H1 (cell line): ENCODE results near the gene TBC1D17. TPM values are rescaled to one million over a fixed set of nuclear protein-coding genes. Genes with fewer than 3 reads are reported as not detected.

Experiments
- CTCF ChIA-PET: fragments of 300-600 bp; sonication (Branson Sonifier 250); formaldehyde crosslinking; loops from one replicate; lab custom pipeline; 2021; ENCODE audit not compliant: partially characterized antibody; lab: Charles Lee
- POLR2A ChIA-PET: fragments of 300-600 bp; sonication (Branson Sonifier 250); formaldehyde crosslinking; loops from one replicate; lab custom pipeline; 2021; ENCODE audit warnings: inconsistent platforms; ENCODE audit not compliant: partially characterized antibody; lab: Charles Lee
- DNase-seq, 2 experiments: peaks; one replicate each; pipeline versions ENCODE4 v3.0.0 to v3.0.0-alpha.2; 2010 to 2022; ENCODE audit warnings: low spot score in 2 of 2, low read depth in 1 of 2, mixed read lengths in 1 of 2
- FAIRE-seq: peaks from 2 replicates; lab custom pipeline; 2011; peaks lifted over from hg19 to GRCh38; lab: Jason Lieb, UNC
- H2AFZ ChIP-seq: 2 replicates; pipeline ENCODE4 v1.8.1; 2012; ENCODE audit warnings: low read length, inconsistent platforms
- H2AK5ac ChIP-seq: 2 replicates; pipeline ENCODE4 v1.6.1; 2013; ENCODE audit warnings: low read depth, low read length
- H2BK120ac ChIP-seq: replicated peaks from 2 replicates; pipeline ENCODE3; 2013; ENCODE audit warnings: low read depth, low read length, inconsistent platforms
- H2BK12ac ChIP-seq: 2 replicates; pipeline ENCODE4 v1.6.1; 2013; ENCODE audit warnings: low read depth, low read length
- H2BK15ac ChIP-seq: 2 replicates; pipeline ENCODE4 v1.6.1; 2013; ENCODE audit warnings: low read length
- H2BK20ac ChIP-seq: 2 replicates; pipeline ENCODE4 v1.6.1; 2013; ENCODE audit warnings: low read length
- H2BK5ac ChIP-seq: 2 replicates; pipeline ENCODE4 v1.6.1; 2013; ENCODE audit warnings: low read depth, low read length
- H3K14ac ChIP-seq: 2 replicates; pipeline ENCODE4 v1.6.1; 2013; ENCODE audit warnings: inconsistent platforms; ENCODE audit not compliant: insufficient read length
- H3K18ac ChIP-seq: 2 replicates; pipeline ENCODE4 v1.6.1; 2013; ENCODE audit warnings: low read length; ENCODE audit errors: extremely low read depth
- H3K23ac ChIP-seq: 2 replicates; pipeline ENCODE4 v1.6.1; 2013; ENCODE audit warnings: inconsistent platforms; ENCODE audit not compliant: insufficient read length
- H3K23me2 ChIP-seq: 2 replicates; pipeline ENCODE4 v1.6.1; 2013; ENCODE audit warnings: low read depth, low read length
- H3K27ac ChIP-seq: 2 replicates; pipeline ENCODE4 v1.6.1; 2011; ENCODE audit warnings: low read depth, low read length, inconsistent platforms
- H3K27me3 ChIP-seq, 4 experiments: replicated peaks in 1 of 4; 1 replicate in 1 of 4; 2 replicates in 3 of 4; pipeline versions ENCODE4 v1.6.1 to v1.8.1; 2011 to 2013; ENCODE audit warnings: low read length in 3 of 4, mild to moderate bottlenecking in 3 of 4, inconsistent platforms in 2 of 4, mixed read lengths in 2 of 4, moderate library complexity in 1 of 4; ENCODE audit not compliant: control insufficient read depth in 3 of 4, insufficient read depth in 3 of 4; ENCODE audit errors: extremely low read depth in 1 of 4
- H3K36me3 ChIP-seq, 4 experiments: 2 replicates each; pipeline versions ENCODE4 v1.6.1 to v1.8.1; 2011 to 2013; ENCODE audit warnings: mild to moderate bottlenecking in 4 of 4, low read length in 3 of 4, moderate library complexity in 2 of 4, control low read depth in 1 of 4, inconsistent platforms in 1 of 4; ENCODE audit not compliant: insufficient read depth in 4 of 4, control insufficient read depth in 2 of 4
- H3K4ac ChIP-seq: replicated peaks from 2 replicates; pipeline ENCODE3; 2013; ENCODE audit warnings: low read length, low read depth, mixed read lengths, inconsistent platforms; ENCODE audit not compliant: insufficient read length
- H3K4me1 ChIP-seq, 4 experiments: replicated peaks in 1 of 4; 1 replicate in 1 of 4; 2 replicates in 3 of 4; pipeline versions ENCODE4 v1.6.1 to v1.8.1; 2011 to 2013; ENCODE audit warnings: low read length in 3 of 4, inconsistent platforms in 2 of 4, mixed read lengths in 1 of 4; ENCODE audit not compliant: insufficient read depth in 4 of 4, control insufficient read depth in 3 of 4
- H3K4me2 ChIP-seq, 2 experiments: 2 replicates each; pipeline versions ENCODE4 v1.6.1 to v1.8.1; 2011 to 2013; ENCODE audit warnings: low read depth in 2 of 2, low read length in 2 of 2, control low read depth in 1 of 2, inconsistent platforms in 1 of 2, mild to moderate bottlenecking in 1 of 2; ENCODE audit not compliant: insufficient read depth in 1 of 2
- H3K4me3 ChIP-seq, 4 experiments: fragments of 200-600, 300-600 bp in 1 of 4; sonication (generic), shearing (Covaris generic), sonication (Bioruptor Twin) in 1 of 4; 2 replicates each; pipeline versions ENCODE4 v1.5.1 to v1.8.1; 2011 to 2016; ENCODE audit warnings: low read length in 4 of 4, low read depth in 3 of 4, control low read depth in 2 of 4, inconsistent platforms in 2 of 4, mild to moderate bottlenecking in 2 of 4, mixed read lengths in 1 of 4, moderate library complexity in 1 of 4; ENCODE audit not compliant: insufficient read depth in 2 of 4; ENCODE audit errors: extremely low read depth in 1 of 4
- H3K56ac ChIP-seq: replicated peaks from 2 replicates; pipeline ENCODE3; 2013; ENCODE audit warnings: low read depth, mild to moderate bottlenecking, mixed read lengths, low read length, inconsistent platforms; ENCODE audit not compliant: insufficient read length
- H3K79me1 ChIP-seq: 2 replicates; pipeline ENCODE4 v1.6.1; 2013; ENCODE audit warnings: low read depth, low read length, control low read depth
- H3K79me2 ChIP-seq, 2 experiments: 2 replicates each; pipeline versions ENCODE4 v1.6.1 to v1.8.1; 2012 to 2013; ENCODE audit warnings: low read length in 2 of 2, mild to moderate bottlenecking in 2 of 2, inconsistent platforms in 1 of 2; ENCODE audit not compliant: insufficient read depth in 2 of 2, control insufficient read depth in 1 of 2
- H3K9ac ChIP-seq, 4 experiments: replicated peaks in 1 of 4; 1 replicate in 1 of 4; 2 replicates in 3 of 4; pipeline versions ENCODE4 v1.6.1 to v1.8.1; 2011 to 2013; ENCODE audit warnings: low read depth in 3 of 4, low read length in 3 of 4, control low read depth in 2 of 4, mild to moderate bottlenecking in 2 of 4, moderate library complexity in 2 of 4, inconsistent platforms in 1 of 4; ENCODE audit errors: extremely low read depth in 1 of 4
- H3K9me3 ChIP-seq, 2 experiments: 2 replicates each; pipeline versions ENCODE4 v1.6.1 to v1.8.1; 2012 to 2013; ENCODE audit warnings: mild to moderate bottlenecking in 2 of 2, moderate library complexity in 2 of 2, control low read depth in 1 of 2, inconsistent platforms in 1 of 2, low read depth in 1 of 2, low read length in 1 of 2, mixed read lengths in 1 of 2; ENCODE audit not compliant: insufficient read depth in 2 of 2
- H4K20me1 ChIP-seq, 2 experiments: replicated peaks in 1 of 2; 2 replicates each; pipeline versions ENCODE3 to v1.8.1; 2011 to 2013; ENCODE audit warnings: inconsistent platforms in 2 of 2, low read length in 2 of 2, mild to moderate bottlenecking in 1 of 2; ENCODE audit not compliant: insufficient read depth in 2 of 2, control insufficient read depth in 1 of 2
- H4K5ac ChIP-seq: 2 replicates; pipeline ENCODE4 v1.6.1; 2013; ENCODE audit warnings: low read length, low read depth, mixed read lengths, inconsistent platforms; ENCODE audit not compliant: insufficient read length
- H4K8ac ChIP-seq: 2 replicates; pipeline ENCODE4 v1.8.0; 2013; ENCODE audit warnings: mild to moderate bottlenecking, moderate library complexity, low read length, inconsistent platforms; ENCODE audit not compliant: insufficient read depth; ENCODE audit errors: extremely low read depth
- H4K91ac ChIP-seq: replicated peaks from 2 replicates; pipeline ENCODE3; 2013; ENCODE audit warnings: low read length, mixed read lengths, inconsistent platforms; ENCODE audit not compliant: insufficient read length
- KDM5A ChIP-seq: fragments of 200-600 bp; IDR thresholded peaks from 2 replicates; pipeline ENCODE4 v1.7.1; 2012; ENCODE audit warnings: mild to moderate bottlenecking, low read length, inconsistent platforms, mixed read lengths
- RFX5 ChIP-seq: IDR thresholded peaks from 2 replicates; pipeline ENCODE4 v1.6.1; 2011; ENCODE audit warnings: low read depth, low read length, improper control_type of control experiment, borderline replicate concordance
- SIRT6 ChIP-seq: IDR thresholded peaks from one replicate; pipeline ENCODE4 v1.7.1; 2012; ENCODE audit warnings: low read length, inconsistent platforms
- WGBS, 2 experiments: shearing (Covaris generic) in 1 of 2; methylation state at CpG; one replicate each; pipeline versions ENCODE4 v1.1.6 to v1.1.7; 2013 to 2015; ENCODE audit warnings: low lambda C conversion rate in 2 of 2, mixed read lengths in 2 of 2, inconsistent platforms in 1 of 2, low coverage in 1 of 2, missing lambda C conversion rate in 1 of 2; ENCODE audit not compliant: insufficient replicate concordance in 2 of 2, insufficient coverage in 1 of 2, insufficient read length in 1 of 2; ENCODE audit errors: extremely low coverage in 1 of 2, missing lambda C conversion rate in 1 of 2; 5-methylcytosine and 5-hydroxymethylcytosine counted together
- polyA plus RNA-seq, 7 experiments: library from polyadenylated mRNA; depleted of rRNA in 3 of 7; stranded (reverse) in 5 of 7; unstranded in 2 of 7; fragments of >200 nt in 5 of 7; fragments of 200-250 nt in 2 of 7; gene quantifications; 1 replicate in 5 of 7; 2 replicates in 1 of 7; 4 replicates in 1 of 7; pipeline versions ENCODE4 v1.2.1 to v1.2.3, GENCODE V29; 2011 to 2013; ENCODE audit warnings: missing spikeins in 2 of 7, mixed read lengths in 2 of 7
- total RNA-seq: library from RNA; stranded (reverse); fragmentation: NEBNext Ultra II Directional; extraction: Animal tissue kit (Norgen Biotek cat#: 25700); gene quantifications from 2 replicates; pipeline ENCODE4 v1.2.1, GENCODE V29; 2021

TBC1D17 gene
- total and polyA plus RNA-seq, 2 of the 8 experiments (the other 6 are each of a cell fraction or from before 2014, with no cell fraction given), result 30.3 to 44.9 TPM

GRCh38 chr19:49883094-49883493 is 5.6 kb downstream of the TBC1D17 start:
- Histone ChIP-seq H4K8ac (no peak overlapping the region), H3K79me2 (peaks cover 0 to 12% of the 10 kb centered on the region in 2 experiments; a peak in 2 of 4 replicates), H3K4me1 (peaks cover 0 to 7% (median 4%) of the 10 kb centered on the region in 4 experiments; a peak in 6 of 7 replicates), H3K9ac (no peak overlapping the region), H3K4me3 (no peak overlapping the region), H3K18ac (no peak overlapping the region), H4K5ac (no peak overlapping the region), H4K91ac (no peak overlapping the region), H3K23me2 (peaks cover 5% of the 10 kb centered on the region), H2BK5ac (no peak overlapping the region), H3K23ac (no peak overlapping the region), H3K36me3 (peaks cover 24 to 56% (median 49%) of the 10 kb centered on the region in 4 experiments), H3K27me3 (no peaks in the 10 kb centered on the region), H3K4ac (no peak overlapping the region), H2BK120ac (no peak overlapping the region), H3K14ac (no peak overlapping the region), H2BK12ac (no peak overlapping the region), H2BK20ac (no peak overlapping the region), H3K9me3 (no peaks in the 10 kb centered on the region), H3K56ac (no peak overlapping the region), H3K4me2 (no peak overlapping the region), H4K20me1 (peaks cover 10 to 21% of the 10 kb centered on the region in 2 experiments), H3K27ac (no peak overlapping the region), H2BK15ac (no peak overlapping the region), H2AK5ac (no peak overlapping the region), H2AFZ (no peak overlapping the region), H3K79me1 (peaks cover 9% of the 10 kb centered on the region; the same call in 1 of the 2 replicates)
- CTCF ChIA-PET, result interaction anchor here (1.2 kb wide), 1 partner anchor 18 kb away, joined by 3 read pairs; no protein-coding TSS in a partner anchor
- WGBS, 2 experiments, result 96% methylated on average over 5 of the region's 5 CpGs; no CpG with 5 or more reads in 1 of the 2 experiments
- DNase-seq (no peak), FAIRE-seq (no peak)
- TF ChIP-seq RFX5 (no peak), KDM5A (no peak), SIRT6 (no peak)
- POLR2A ChIA-PET, result interaction anchor here (0.8 to 1.7 kb wide), 2 partner anchors 14 to 45 kb away, joined by 3 to 5 read pairs; no protein-coding TSS in a partner anchor
